DMS53 (cell line): ENCODE measurements around the gene WEE2.
A peak's percentile ranks its signal among the peaks of the same experiment; 100 is the strongest.

ENCODE experiments used
- DNase-seq: peaks from one replicate; lab custom pipeline; 2025; lab: John Stamatoyannopoulos, UW

Gene WEE2

DNA sequence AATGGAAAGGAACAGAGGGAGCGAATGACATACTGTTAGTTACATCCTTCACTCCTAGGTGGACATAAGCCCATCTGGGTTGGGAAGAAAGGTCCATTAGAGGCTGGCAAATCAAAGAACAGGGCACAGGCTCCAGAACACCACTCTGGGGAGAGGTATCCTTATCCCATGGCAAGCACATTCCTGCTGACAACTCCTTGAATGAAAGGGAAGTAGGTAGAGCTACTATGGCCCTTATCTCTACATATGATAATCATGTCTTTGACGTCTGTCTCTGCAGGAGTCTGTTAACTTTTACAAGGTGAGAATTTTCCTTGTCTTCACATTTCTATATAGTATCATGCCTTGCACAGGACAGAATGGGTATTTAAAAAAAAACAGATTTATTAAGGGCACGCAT is 16.6 kb upstream of the WEE2 start:
- DNase-seq, result no peak

DNA sequence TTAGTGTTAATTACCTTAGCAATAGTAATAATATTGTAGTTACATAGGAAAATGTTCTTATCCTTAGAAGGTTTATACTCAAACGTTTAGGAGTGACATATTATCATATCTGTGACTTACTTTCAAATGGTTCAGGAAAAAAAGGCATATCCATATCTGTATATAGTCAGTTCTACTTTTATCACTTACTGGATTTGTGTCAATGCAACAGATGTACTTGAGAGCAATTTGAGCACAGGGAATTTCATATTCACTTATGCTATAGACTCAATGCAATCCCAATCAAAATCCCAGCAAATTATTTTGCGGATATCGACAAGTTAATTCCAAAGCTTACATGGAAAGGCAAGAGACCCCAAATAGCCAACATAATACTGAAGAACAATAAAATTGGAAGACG is 16.2 kb upstream of the WEE2 start:
- no peak for DNase-seq

DNA sequence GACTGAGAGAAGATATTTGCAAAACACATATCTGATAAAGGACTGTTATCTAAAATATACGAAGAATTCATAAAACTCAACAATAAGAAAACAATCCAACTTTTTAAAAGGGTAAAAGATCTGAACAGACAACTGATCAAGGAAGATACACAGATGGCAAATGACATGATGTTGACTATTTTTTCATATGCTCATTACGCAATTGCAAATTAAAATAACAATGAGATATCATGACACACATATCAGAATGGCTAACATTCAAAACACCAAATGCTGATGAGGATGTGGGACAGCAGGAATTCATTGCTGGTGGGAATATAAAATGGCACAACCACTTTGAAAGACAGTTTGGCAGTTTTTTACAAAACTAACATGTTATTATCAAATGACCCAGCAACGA is 15.1 kb upstream of the WEE2 start:
- DNase-seq, result no peak

DNA sequence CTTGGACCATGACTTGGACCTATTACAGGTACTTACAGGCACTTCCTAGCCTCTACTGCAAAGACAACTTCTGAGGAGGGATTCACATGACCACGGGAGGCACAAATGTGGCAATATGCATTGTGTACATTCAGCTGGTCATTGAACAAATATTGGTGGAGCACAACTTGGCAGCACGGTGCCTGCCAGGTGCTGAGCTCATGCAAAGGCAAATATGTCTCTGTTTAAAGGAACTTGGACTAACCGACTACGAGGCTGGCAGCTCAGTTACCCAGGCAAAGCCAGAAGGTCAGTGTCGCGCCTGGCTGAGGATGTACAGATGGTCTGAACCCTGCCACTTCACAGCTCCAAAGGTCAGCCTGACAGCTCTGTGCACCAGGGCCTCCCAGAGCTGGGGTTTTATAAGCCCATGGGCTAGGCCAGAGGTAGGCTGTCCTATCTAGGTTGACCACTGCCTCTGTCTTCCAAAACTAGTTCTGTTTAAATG is 12.3 kb upstream of the WEE2 start:
- peak; percentile 94 for DNase-seq

DNA sequence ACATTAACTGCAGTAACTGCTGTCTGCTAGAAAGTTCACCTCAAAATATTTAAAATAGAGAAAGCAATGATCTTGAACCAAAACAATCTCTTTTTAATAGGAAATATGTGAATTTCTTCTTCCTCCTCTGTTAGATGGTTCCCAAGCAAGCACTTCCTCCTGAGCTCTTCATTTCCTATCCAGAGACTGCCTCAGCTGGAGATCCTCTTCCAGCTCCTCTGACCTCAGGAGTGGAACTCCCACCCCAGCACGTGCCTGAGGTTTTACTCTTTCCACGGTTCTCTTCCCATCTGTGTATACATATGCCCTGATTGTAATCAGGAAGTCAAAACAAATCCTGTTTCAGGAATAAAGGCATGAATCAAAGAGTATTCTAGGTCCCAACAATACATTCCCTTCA is 11.8 kb upstream of the WEE2 start:
- DNase-seq, result peak; percentile 62

DNA sequence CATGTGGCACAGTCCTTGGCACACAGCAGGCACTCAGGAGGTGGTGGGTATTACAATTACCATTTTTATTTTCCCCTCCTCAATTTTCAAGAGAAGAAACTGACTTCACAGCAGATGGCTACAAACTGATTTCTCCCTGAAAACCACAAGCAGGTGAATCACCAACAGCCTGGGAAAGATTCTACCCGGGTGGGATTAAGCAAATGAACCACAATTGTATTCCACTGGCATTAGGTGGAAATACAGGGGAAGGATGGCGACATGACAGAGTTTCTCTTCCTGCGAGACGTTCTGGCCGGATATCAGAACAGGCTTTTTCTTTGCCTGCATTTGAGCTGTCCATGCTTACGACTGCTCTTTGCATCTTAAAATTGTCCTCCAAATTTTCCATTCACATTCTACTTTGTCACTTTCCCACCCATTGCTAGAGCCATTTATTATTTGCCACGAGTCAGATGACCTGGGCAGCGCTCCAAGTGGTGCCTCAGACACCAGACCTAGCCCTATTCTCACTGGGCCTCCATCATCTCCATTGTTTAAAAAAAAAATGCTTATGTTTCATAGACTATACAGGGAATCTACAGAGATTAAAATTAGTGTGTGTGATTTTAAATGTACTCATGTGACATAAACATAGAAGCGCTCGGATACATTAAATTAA is 10.8 kb upstream of the WEE2 start:
- peak; percentile 25 for DNase-seq

DNA sequence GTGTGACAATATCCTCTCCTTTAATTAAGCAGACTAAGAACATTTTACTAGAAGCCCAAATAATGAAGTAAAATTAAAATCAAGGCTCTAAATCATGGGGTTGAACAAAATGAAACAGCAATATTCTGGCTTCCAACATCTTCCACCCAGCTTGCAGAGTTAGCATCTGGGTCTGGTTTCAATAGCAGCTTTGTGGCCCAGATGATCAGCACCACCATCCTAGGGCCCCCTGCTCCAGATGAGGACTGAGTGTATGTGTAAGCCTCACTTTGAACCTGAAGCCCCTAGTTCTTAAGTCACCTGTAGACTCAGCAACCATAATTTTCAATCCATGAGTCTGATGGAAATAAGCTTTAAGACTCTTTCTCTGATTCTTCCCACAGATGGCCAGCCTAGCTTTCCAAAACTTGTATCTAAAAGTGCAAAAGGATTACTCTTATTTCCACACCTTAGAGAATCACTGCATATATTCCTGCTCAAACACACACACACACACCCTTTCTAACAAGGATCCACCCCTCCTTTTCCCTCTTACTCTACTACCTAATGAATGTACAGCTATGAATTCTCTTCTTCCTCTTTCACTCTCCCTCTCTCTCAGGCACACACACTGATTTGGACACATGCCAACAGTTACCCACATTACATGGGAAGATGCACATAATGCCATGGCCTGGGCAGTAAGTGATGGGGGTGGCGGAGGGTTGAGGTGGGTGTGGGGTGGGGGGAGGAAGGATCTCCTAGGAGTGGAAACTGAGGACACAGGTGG is 9.7 kb upstream of the WEE2 start:
- DNase-seq, result peak; percentile 26

DNA sequence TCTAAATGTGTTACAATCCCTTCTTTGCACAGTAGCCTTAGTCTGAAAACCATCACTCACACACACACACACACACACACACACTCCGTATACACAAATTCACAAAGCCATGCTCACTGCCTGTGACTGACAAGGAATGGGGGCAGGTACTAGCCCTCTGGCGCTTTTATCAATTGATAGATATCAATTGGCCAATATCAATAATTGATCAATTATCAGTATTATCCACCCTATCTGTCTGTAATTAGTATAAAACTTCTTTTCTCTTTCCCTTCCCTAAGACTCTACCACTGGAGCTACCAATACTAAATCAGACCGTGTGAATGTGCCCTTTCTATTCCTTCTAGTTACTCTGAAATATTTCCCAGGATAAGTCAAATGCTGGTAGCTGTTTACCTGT is 8.3 kb upstream of the WEE2 start:
- peak; percentile 20 for DNase-seq

DNA sequence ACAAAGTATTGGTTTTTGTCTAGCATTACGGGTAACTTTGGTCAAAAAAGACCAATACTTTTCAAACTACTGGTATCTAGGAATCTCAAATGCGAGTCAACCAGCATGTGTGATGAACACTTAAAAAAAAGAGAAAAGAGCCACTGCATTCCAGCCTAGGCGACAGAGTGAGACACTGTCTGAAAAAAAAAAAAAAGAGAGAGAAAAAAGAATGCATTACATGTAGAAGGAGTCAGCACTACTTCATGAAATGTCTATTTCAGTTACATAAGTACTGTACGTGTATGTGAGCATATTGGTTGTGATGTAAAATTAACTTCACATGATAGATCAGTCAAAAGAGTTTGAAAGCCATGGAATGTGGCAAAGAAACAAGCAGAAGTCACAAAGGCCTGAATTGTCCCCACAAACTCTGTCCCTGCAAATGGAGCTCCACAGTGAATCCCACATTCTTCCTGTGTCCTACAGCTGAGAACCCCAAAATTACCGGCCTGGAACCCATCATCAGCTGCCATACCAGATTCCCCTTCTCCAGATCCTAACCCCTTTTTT is 7.8 kb upstream of the WEE2 start:
- peak; percentile 47 for DNase-seq

DNA sequence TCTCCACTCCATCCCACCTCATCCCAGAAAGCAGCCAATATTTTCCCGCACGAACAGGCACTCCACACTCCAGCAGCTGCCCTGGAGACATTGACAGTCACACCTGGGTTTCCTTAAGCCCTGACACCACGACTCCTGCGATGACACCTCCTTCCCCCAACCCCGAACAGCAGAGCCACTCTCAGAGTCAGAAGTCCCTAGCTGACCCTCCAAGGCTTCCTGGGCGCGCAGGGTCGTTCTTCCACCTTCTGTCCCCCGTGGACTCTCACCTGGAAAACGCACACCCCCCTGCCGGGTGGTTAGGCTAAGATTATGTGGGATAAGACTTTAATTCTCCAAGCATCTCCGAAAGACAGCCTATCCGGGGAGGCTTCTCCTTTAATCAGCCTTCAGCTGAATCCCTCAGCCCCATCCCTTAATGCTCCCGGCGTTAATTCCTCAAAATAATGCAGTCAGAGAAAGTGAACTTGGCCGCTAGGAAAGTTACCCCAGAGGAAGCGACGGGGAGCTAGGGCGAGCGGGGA is 7.2 kb upstream of the WEE2 start:
- DNase-seq, result peak; percentile 54

DNA sequence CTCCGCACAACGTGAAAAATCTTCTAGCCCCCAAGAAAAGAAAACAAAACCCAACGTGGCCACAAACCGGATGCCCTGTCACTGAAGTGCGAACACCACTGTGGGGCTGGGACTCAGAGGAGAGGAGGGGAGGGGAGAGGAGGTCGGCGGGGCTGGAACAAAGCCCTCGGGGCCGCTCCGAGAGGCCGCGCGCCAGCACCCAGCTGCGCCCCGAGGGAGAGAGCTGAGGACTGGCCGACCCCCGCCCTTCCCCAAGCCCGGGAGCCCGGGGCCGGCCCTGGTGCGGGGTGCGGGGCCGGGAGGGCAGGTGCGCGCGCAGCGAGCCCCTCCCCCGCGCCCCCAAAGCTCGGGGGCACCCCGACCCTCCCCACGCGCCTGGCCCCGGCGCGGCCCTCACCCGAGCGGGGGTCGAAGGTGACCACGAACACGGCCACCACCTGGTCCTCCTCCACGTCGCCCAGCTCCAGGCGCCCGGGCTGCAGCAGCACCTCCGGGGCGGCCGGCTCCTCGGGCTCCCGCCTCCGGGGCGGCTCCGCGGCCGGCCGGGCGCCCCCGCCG is 6.6 kb upstream of the WEE2 start:
- DNase-seq, result peak; percentile 79

DNA sequence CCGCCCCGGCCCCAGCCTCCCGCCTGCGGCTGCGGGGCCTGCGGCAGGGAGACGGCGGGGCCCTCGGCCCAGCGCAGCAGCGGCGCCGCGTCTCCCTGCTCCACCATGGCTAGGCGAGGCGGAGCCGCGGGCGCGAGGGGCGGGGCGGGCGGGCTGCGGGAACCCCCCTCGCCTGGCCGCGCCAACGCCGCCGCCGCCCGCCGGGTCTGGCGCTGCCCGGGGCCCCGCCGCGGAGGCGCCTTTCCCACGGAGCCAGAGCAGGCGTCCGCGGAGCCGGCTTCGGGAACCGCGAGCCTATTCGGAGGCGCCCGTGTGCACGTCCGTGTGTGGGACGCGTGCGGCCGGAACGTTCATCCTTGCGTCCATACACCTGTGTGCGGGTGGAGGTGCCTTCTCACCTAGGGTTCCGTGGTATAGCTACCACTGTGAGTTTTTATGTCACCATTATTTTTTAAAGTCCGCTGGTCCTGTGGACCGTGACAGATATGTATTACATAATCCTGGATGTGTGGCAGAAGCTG is 6.0 kb upstream of the WEE2 start, which contains the start of gene DENND11:
DENND11 (minus strand) TSS at position 120 of the 521 bp plus-strand sequence; CDS start at position 107, 13 bp downstream.
- peak; percentile 87 for DNase-seq

DNA sequence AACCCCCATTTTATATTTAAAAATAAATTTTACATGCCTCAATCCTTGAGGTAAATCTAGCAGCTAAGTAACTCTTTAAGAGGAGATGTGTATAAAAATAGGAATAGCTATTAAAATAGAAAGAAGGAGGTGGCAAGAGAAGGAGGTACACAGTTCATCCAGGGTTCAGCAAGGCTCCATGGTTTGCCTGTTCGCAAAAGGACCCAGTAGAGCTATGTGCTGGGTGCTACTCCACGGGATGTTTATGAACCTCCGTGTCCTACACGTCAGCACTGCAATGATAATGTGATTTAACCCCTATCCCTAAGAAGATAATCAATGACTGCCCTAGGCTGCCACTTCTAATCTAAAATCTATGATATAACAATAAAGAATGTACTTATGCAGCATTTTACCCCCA is 5.3 kb upstream of the WEE2 start:
- DNase-seq, result peak; percentile 39

DNA sequence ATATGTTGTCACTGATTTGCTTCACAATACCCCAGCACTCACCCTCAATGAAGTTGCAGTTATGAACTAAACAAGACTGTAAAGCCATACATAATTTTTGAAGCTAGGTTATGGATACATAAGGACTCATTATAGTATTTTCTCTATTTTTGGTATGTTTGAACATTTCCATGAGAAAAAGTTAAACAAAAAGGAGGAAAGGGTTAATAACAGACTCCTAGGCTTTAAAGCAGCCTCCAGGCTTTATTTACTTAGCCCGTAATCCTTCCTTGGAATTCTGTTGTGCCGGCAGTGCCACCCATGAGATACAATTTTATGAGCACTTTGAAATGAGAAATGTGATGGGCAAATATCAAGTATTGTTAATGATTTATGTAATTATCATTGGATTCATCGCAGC is 4.0 kb upstream of the WEE2 start:
- DNase-seq, result no peak

DNA sequence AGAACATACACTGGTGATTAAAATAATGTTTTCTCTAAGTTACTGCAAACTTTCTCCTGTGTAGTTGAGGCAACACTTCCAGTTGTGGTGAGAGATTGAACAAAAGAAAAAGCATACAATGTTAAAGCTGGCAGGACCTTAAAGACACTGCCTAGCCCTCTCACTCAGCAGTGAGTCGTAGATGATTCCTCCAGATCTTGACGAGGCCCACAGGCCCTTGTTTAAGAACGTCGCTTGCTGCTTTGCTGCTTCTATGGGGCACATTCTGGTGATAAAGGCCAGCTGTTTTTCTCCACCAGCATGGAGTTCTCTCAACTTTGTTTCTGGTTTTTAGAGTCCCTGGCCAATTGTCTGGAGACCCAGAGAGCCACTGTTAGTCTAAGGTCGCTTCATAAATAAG is 3.4 kb upstream of the WEE2 start:
- DNase-seq, result no peak

DNA sequence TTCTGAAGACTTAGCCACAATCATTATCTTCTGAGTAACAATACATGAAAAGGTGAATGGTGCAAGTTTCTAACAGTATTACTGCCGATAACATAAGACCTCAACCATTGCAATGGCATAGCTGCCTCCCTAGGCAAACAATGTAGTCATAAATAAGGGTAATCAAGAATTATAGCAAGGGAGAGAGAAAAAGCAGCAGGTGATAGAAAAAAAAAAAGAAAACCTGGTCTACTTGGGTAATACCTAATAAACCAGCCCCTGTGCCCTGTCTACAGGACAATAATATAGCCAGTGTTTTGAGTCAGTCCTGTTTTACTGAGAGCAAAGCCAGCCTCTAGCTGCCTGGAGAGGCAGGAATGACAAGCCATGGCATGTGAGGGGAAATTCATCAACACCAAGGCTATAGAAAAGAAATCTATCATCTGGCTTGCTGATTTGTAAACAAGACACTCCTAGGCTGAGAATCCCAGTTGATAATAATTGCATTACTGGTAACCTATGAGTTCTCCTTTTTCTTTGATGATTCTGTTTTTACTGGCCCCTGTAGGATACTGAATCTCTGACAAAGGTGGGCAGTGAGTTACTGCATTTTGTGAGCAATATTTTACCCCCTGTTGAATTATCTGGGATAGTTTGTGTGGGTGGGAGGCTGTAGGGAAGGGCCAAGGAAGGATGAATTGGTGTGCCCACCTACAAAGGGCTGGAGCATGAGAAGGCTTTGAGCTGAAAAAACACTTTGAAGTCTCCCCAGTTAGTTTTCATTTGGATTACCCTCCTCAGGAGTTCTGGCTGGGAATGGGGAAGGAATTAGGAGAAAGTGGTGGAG is 1.7 kb upstream of the WEE2 start:
- DNase-seq, result no peak

DNA sequence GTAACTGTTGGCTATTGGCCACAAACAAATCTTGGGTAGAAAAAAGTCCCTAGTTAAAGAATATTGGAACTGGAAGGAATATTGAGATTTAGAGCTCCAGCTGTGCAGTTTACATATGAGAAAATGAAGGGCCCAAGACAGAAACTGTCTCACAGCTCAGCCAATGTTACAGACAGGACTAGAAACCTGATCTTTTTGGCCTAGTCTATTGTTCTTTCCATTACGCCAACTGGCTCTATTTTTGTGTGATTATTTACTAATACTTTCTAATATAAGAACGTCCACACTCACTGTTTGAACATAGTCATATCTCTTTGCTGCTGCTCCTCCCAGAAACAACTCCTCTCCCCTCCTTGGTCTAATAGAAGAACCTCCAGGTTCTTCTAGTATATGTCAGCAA is 1.2 kb downstream of the WEE2 start:
- DNase-seq, result no peak

DNA sequence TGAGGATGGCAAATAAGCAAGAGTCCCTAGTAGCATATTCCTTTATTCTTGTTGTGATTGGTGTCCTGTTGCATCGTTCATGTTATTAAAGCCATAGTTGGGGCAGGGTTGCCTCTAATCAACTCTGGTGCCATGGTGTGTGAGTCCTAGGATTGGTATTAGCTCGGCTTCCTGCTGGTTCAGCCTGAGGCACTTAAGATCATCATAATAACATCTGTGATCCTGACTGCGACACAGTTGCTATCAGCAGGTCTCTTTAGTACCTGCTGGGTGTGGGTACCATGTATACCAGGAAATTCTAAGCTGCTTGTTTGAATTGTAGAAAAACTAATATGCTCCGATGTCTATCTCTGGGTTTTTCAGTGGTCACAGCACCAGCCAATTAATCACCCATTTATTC is 1.6 kb downstream of the WEE2 start:
- DNase-seq, result no peak

DNA sequence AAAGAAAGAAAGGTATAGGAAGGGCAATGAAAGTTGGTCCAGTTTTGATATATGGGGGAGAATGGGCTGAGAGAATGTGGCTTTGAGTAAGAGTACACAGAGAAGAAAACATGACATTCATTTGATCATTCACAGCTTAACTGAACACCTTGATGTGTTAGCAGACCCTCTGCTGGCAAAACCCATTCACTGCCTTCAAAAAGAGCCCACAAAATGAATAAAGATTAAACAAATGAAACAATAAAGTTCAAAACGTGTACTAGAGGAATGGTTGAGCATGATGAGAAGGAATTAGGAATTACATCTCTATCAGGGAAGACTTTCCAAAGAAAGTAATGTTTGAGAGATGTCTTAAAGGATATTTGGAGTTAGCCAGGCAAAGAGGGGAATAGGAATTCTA is 2.1 kb downstream of the WEE2 start:
- no peak for DNase-seq

DNA sequence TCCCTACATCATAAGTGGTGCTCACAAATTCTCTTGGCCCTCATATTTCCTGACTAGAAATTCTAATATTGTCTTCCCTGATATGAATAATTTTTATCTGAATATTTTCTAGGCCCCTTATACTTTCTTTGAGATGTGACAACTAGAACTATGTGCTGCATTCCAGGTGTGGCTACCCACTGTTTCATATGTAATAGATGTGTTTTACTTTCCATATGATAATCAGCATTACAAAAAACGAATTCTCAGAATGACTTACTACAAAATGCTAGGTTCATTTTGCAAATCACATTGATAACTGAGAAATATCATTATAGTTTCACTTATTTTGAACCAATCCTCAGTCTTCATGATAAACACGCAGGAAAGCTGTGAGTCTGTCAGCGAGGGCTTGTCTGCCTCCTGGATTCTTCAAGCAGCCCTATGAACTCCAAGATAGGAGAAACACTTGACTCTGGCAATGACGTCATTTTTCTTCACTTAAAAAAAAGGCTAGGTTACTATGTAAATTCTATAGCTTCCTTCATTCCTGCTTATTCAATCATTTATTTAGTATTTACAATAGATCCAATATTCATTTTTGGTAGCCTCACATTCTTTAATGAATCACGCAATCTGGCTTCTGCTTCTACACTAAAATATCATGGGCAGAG is 4.6 kb downstream of the WEE2 start:
- no peak for DNase-seq

DNA sequence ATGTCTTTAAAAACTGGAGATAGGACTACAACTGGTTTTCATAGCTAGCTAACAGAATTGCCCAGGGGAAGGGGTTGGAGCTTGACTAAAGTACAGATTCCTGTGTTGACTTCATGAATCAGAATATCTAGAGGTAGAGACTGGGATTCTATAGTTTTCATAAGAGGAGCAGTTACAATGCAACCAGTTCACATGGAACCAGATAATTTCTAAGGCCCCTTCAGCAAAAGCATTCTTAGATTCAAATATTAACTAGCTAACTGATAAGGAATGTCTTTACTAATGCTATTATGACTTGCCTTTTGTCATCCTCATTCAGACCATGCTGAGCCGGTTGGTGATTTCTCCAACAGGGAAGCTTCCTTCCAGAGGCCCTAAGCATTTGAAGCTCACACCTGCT is 5.7 kb downstream of the WEE2 start:
- DNase-seq, result peak; percentile 36
